ENCODE measurements around the gene CDH4.

CDH4 gene

GRCh38 chr20:61753316-61753942, 501.4 kb downstream of the CDH4 start:
- no peak for DNase-seq

GRCh38 chr20:61753987-61754956, 502.2 kb downstream of the CDH4 start:
- no peak for DNase-seq

GRCh38 chr20:61754976-61755778, 503.1 kb downstream of the CDH4 start:
- no peak for DNase-seq

- DNase-seq = no peak
These were observed 504.1 kb downstream of the CDH4 start for GRCh38 chr20:61755971-61756845.

GRCh38 chr20:61756966-61757677, 505.1 kb downstream of the CDH4 start:
- no peak for DNase-seq

- DNase-seq = no peak
These were observed 505.9 kb downstream of the CDH4 start for GRCh38 chr20:61757678-61758563.

- no peak for DNase-seq
These were observed 506.6 kb downstream of the CDH4 start for GRCh38 chr20:61758564-61759200.

GRCh38 chr20:61759286-61760065, 507.4 kb downstream of the CDH4 start:
- no peak for DNase-seq

GRCh38 chr20:61760321-61760720, 508.3 kb downstream of the CDH4 start:
- DNase-seq = no peak

- DNase-seq = no peak
These were observed 508.7 kb downstream of the CDH4 start for GRCh38 chr20:61760731-61761130.

- DNase-seq = no peak
These were observed 509.5 kb downstream of the CDH4 start for GRCh38 chr20:61761453-61762166.

- DNase-seq = no peak
These were observed 510.2 kb downstream of the CDH4 start for GRCh38 chr20:61762167-61762710.

- DNase-seq = no peak
These were observed 511.1 kb downstream of the CDH4 start for GRCh38 chr20:61762886-61763739.

GRCh38 chr20:61763740-61764400, 511.8 kb downstream of the CDH4 start:
- DNase-seq = no peak

- no peak for DNase-seq
These were observed 512.5 kb downstream of the CDH4 start for GRCh38 chr20:61764471-61765025.

Data from NCI-H2107 (cell line).